Measurements from ENCODE around the gene TNFSF9.

The TNFSF9 gene

DNA sequence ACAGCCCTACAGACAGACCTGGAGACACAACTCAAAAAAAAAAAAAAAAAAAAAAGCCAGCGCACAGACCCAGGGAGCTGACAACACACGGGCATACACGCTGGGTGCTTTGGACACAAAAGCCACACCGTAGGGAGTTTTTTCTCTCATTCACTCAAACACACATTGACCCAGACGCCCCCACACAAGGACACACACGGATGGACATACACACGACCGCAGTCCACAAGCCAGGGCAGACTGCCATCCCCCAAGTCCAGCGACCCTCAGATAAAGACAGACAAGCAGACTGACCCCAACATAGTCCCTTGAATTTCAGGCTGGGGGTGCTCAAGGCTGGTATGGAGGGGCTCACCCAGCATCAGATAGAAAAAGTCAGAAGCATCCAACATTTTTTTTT, 16.7 kb upstream of the TNFSF9 start:
- Histone ChIP-seq H3K27me3 (ENCODE audit: insufficient read depth, low read length) (no peaks in the 10 kb centered on the region), H3K36me3 (ENCODE audit: insufficient read depth, low read length) (no peaks in the 10 kb centered on the region), H3K27ac (ENCODE audit: low read depth, low read length) (no peak overlapping the region), H3K4me1 (ENCODE audit: insufficient read depth, low read length) (no peaks in the 10 kb centered on the region; the same call in 1 of the 2 replicates), H3K4me3 (ENCODE audit: low read length) (no peak overlapping the region), H3K9ac (ENCODE audit: low read depth, low read length) (no peak overlapping the region), H3K9me3 (ENCODE audit: insufficient read depth, low read depth, low read length) (no peaks in the 10 kb centered on the region)
- 83% methylated on average over 9 of the region's 9 CpGs for WGBS

DNA sequence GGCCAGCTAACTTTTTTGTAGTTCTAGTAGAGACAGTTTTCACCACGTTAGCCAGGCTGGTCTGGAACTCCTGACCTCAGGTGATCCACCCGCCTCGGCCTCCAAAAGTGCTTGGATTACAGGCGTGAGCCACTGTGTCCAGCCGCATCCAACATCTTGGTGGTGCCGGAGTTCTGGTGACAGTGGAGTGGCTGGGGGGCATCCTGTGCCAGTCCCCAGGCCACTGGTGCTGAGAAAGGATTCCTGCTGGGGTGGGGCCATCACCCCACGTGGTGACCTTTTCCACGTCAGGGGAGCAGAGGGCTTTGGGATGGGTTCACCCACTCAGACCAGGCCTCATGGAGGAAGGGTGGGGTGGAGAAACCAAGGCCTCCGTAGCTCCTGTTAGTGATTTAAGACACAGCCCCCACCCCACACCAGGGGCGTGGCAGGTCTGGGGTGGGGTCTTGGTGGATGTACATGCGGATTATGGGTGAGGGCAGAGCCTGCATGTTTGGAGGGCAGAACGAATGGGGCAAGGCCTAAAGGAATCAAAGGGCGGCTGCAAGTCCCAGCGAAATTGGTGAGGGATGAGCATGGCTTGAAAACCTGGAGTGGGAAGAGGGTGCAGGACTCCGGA, 15.8 kb upstream of the TNFSF9 start:
- H3K9ac ChIP-seq (ENCODE audit: low read depth, low read length), result no peak overlapping the region
- no peaks in the 10 kb centered on the region for H3K27me3 ChIP-seq (ENCODE audit: insufficient read depth, low read length)
- no peak overlapping the region for H3K4me3 ChIP-seq (ENCODE audit: low read length)
- 85% methylated on average over 14 of the region's 15 CpGs for WGBS
- H3K27ac ChIP-seq (ENCODE audit: low read depth, low read length), result no peak overlapping the region
- H3K36me3 ChIP-seq (ENCODE audit: insufficient read depth, low read length), result no peaks in the 10 kb centered on the region
- H3K9me3 ChIP-seq (ENCODE audit: insufficient read depth, low read depth, low read length), result no peaks in the 10 kb centered on the region
- no peaks in the 10 kb centered on the region; the same call in 1 of the 2 replicates for H3K4me1 ChIP-seq (ENCODE audit: insufficient read depth, low read length)

GRCh38 chr19:6516018-6516658, 14.7 kb upstream of the TNFSF9 start:
- no peaks in the 10 kb centered on the region for H3K27me3 ChIP-seq (ENCODE audit: insufficient read depth, low read length)
- H3K4me1 ChIP-seq (ENCODE audit: insufficient read depth, low read length), result no peaks in the 10 kb centered on the region; the same call in 1 of the 2 replicates
- H3K9me3 ChIP-seq (ENCODE audit: insufficient read depth, low read depth, low read length), result no peaks in the 10 kb centered on the region
- WGBS, result 5% methylated on average over 26 of the region's 26 CpGs
- no peak overlapping the region for H3K9ac ChIP-seq (ENCODE audit: low read depth, low read length)
- no peaks in the 10 kb centered on the region for H3K36me3 ChIP-seq (ENCODE audit: insufficient read depth, low read length)
- H3K27ac ChIP-seq (ENCODE audit: low read depth, low read length), result no peak overlapping the region
- peak overlapping the region; percentile 65 for H3K4me3 ChIP-seq (ENCODE audit: low read length)

DNA sequence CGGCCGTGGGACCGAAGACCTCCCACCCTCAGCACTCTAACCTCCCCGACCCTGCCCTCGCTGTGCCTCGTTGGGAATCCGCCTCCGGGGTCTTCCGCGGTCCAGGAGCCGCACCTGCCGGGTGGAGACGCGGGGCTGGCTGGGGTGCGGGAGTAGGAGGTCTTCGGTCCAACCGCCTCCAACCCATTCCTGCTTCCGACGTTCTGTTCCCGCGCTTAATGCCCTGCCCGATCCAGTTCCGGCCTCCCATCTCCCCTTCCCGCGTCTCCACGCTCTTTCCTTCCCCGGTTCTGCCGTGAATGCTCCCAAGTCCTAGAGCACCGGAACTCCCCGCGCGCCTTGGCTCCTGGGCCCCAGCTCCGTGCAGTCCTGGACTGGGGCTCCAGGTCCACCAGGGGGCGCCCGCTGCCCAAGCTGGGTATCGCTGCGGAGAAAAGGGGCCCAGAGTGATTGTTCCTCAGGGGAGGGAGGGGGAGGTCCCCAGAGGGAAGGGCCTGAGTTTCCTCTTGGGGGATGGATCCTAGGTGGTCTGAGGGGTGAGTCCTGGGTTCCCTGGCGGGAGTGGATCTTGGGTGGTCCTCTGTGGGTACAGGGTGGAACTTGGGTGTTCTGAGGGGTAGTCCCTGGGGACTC, 14.1 kb upstream of the TNFSF9 start:
- no peaks in the 10 kb centered on the region for H3K36me3 ChIP-seq (ENCODE audit: insufficient read depth, low read length)
- H3K9ac ChIP-seq (ENCODE audit: low read depth, low read length), result no peak overlapping the region
- 5% methylated on average over 38 of the region's 38 CpGs for WGBS
- H3K9me3 ChIP-seq (ENCODE audit: insufficient read depth, low read depth, low read length), result no peaks in the 10 kb centered on the region
- H3K4me3 ChIP-seq (ENCODE audit: low read length), result peak overlapping the region; percentile 65
- H3K4me1 ChIP-seq (ENCODE audit: insufficient read depth, low read length), result no peaks in the 10 kb centered on the region; the same call in 1 of the 2 replicates
- H3K27me3 ChIP-seq (ENCODE audit: insufficient read depth, low read length), result no peaks in the 10 kb centered on the region
- H3K27ac ChIP-seq (ENCODE audit: low read depth, low read length), result no peak overlapping the region

DNA sequence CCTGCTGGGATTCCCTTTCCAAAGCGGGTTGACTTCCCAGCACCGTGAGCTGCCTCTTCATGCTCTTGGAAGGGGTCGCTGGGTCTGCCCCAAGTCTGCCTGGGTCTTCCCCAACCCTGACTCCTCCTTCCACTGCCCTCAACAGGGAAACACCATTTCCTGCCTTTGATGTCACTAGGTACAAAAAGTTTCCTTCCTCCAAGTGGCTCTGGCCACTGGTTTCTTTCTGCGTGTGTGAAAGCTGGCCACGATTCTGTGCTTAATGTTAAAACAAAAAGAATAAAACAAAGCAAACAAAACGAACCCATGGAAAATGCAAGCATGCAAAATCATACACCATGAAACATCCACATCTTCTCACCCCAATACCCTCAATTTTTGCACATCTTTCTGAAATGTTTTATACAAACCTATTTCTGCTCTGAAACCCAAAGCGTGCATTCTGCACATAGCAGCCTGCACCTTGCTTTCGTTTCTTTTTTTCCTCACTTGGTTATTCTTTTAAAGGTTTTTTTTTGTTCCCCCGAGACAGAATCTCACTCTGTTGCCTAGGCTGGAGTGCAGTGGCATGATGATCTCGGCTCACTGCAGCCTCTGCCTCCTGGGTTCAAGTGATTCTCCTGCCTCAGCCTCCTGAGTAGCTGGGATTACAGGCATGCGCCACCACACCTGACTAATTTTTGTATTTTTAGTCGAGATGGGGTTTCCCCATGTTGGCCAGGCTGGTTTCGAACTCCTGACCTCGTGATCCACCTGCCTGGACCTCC, 12.5 kb upstream of the TNFSF9 start:
- WGBS, result 67% methylated on average over 14 of the region's 14 CpGs
- Histone ChIP-seq H3K9me3 (ENCODE audit: insufficient read depth, low read depth, low read length) (no peaks in the 10 kb centered on the region), H3K36me3 (ENCODE audit: insufficient read depth, low read length) (no peaks in the 10 kb centered on the region), H3K27me3 (ENCODE audit: insufficient read depth, low read length) (no peaks in the 10 kb centered on the region), H3K9ac (ENCODE audit: low read depth, low read length) (no peak overlapping the region), H3K27ac (ENCODE audit: low read depth, low read length) (no peak overlapping the region), H3K4me3 (ENCODE audit: low read length) (no peak overlapping the region), H3K4me1 (ENCODE audit: insufficient read depth, low read length) (no peaks in the 10 kb centered on the region; the same call in 1 of the 2 replicates)

GRCh38 chr19:6519289-6519688, 11.5 kb upstream of the TNFSF9 start:
- WGBS, result 82% methylated on average over 2 of the region's 2 CpGs

GRCh38 chr19:6521718-6522646, 8.8 kb upstream of the TNFSF9 start:
- WGBS, result 73% methylated on average over 20 of the region's 20 CpGs
- no peak overlapping the region for H3K27ac ChIP-seq (ENCODE audit: low read depth, low read length)
- H3K27me3 ChIP-seq (ENCODE audit: insufficient read depth, low read length), result no peaks in the 10 kb centered on the region
- no peak overlapping the region for H3K9ac ChIP-seq (ENCODE audit: low read depth, low read length)
- no peaks in the 10 kb centered on the region; the same call in 1 of the 2 replicates for H3K4me1 ChIP-seq (ENCODE audit: insufficient read depth, low read length)
- no peaks in the 10 kb centered on the region for H3K9me3 ChIP-seq (ENCODE audit: insufficient read depth, low read depth, low read length)
- no peak overlapping the region for H3K4me3 ChIP-seq (ENCODE audit: low read length)
- H3K36me3 ChIP-seq (ENCODE audit: insufficient read depth, low read length), result no peaks in the 10 kb centered on the region

More at GRCh38 chr19:6519289-6519688, 11.5 kb upstream of the TNFSF9 start:
- no peaks in the 10 kb centered on the region for H3K9me3 ChIP-seq (ENCODE audit: insufficient read depth, low read depth, low read length)
- H3K27ac ChIP-seq (ENCODE audit: low read depth, low read length), result no peak overlapping the region
- no peaks in the 10 kb centered on the region for H3K27me3 ChIP-seq (ENCODE audit: insufficient read depth, low read length)
- H3K4me3 ChIP-seq (ENCODE audit: low read length), result no peak overlapping the region
- H3K4me1 ChIP-seq (ENCODE audit: insufficient read depth, low read length), result no peaks in the 10 kb centered on the region; the same call in 1 of the 2 replicates
- H3K36me3 ChIP-seq (ENCODE audit: insufficient read depth, low read length), result no peaks in the 10 kb centered on the region
- no peak overlapping the region for H3K9ac ChIP-seq (ENCODE audit: low read depth, low read length)

- no peak overlapping the region for H3K9ac ChIP-seq (ENCODE audit: low read depth, low read length)
- 68% methylated on average over 6 of the region's 6 CpGs for WGBS
- no peaks in the 10 kb centered on the region for H3K27me3 ChIP-seq (ENCODE audit: insufficient read depth, low read length)
- no peaks in the 10 kb centered on the region for H3K36me3 ChIP-seq (ENCODE audit: insufficient read depth, low read length)
- H3K4me1 ChIP-seq (ENCODE audit: insufficient read depth, low read length), result no peaks in the 10 kb centered on the region
- H3K4me3 ChIP-seq (ENCODE audit: low read length), result no peak overlapping the region
- no peak overlapping the region for H3K27ac ChIP-seq (ENCODE audit: low read depth, low read length)
- no peaks in the 10 kb centered on the region for H3K9me3 ChIP-seq (ENCODE audit: insufficient read depth, low read depth, low read length)
Measured at GRCh38 chr19:6522712-6523111, 8.1 kb upstream of the TNFSF9 start.

GRCh38 chr19:6524311-6524710, 6.5 kb upstream of the TNFSF9 start:
- 81% methylated on average over 2 of the region's 2 CpGs for WGBS
- H3K9ac ChIP-seq (ENCODE audit: low read depth, low read length), result no peak overlapping the region
- no peaks in the 10 kb centered on the region for H3K36me3 ChIP-seq (ENCODE audit: insufficient read depth, low read length)
- H3K27me3 ChIP-seq (ENCODE audit: insufficient read depth, low read length), result peaks cover 8% of the 10 kb centered on the region
- H3K9me3 ChIP-seq (ENCODE audit: insufficient read depth, low read depth, low read length), result no peaks in the 10 kb centered on the region
- no peak overlapping the region for H3K27ac ChIP-seq (ENCODE audit: low read depth, low read length)
- H3K4me1 ChIP-seq (ENCODE audit: insufficient read depth, low read length), result no peaks in the 10 kb centered on the region; the same call in 1 of the 2 replicates
- no peak overlapping the region for H3K4me3 ChIP-seq (ENCODE audit: low read length)

DNA sequence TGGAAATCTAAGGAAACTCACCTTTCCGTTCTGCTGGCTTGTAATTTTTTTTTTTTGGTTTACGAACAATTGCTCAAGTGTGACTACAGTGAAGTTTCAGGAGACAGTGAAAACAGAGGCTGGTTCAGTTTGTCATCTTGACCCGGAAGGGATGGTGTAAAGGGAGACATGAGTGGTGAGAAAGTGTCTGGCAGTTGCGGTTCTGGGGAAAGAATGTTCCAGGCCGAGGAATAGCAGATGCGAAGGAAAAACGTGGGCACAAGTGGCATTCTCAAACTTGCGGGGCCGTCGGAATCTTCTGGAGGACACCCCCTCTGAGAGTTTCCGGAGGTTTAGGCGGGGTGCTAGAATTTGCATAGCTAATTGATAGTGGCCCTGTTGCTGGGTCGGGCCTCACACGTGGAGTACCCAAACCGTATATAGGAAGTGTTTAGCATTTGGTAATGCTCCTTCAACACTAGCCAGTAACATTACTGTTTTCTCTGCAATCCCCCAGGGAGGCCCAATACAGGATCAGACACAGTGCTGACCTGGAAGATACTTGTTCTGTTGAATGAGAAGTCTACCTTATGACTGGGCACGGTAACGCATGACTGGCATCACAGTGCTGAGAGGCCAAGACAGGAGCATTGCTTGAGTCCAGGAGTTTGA, 2.8 kb upstream of the TNFSF9 start:
- Histone ChIP-seq H3K9me3 (ENCODE audit: insufficient read depth, low read depth, low read length) (no peaks in the 10 kb centered on the region), H3K4me1 (ENCODE audit: insufficient read depth, low read length) (peaks cover 5% of the 10 kb centered on the region; the same call in 1 of the 2 replicates), H3K4me3 (ENCODE audit: low read length) (no peak overlapping the region), H3K27ac (ENCODE audit: low read depth, low read length) (no peak overlapping the region), H3K27me3 (ENCODE audit: insufficient read depth, low read length) (peaks cover 45% of the 10 kb centered on the region), H3K36me3 (ENCODE audit: insufficient read depth, low read length) (no peaks in the 10 kb centered on the region), H3K9ac (ENCODE audit: low read depth, low read length) (no peak overlapping the region)
- WGBS, result 78% methylated on average over 17 of the region's 17 CpGs

All from HUES64 (cell line).